GM12878 (cell line): Measurements from ENCODE around the gene NOC2L. TPM values are rescaled to one million over a fixed set of nuclear protein-coding genes. Genes with fewer than 3 reads are reported as not detected.
A peak's percentile ranks its signal among the peaks of the same experiment; 100 is the strongest.

Experiments used
- CBFB ChIP-seq: IDR thresholded peaks from 2 replicates; pipeline ENCODE4 v1.6.1; 2016; ENCODE audit warnings: antibody characterized with exemption, low read depth
- CHD4 ChIP-seq: fragments of 200-600 bp; sonication (generic); IDR thresholded peaks from 2 replicates; pipeline ENCODE4 v1.6.1; 2016; ENCODE audit warnings: mild to moderate bottlenecking
- CREM ChIP-seq: IDR thresholded peaks from 2 replicates; pipeline ENCODE4 v1.6.1; 2014; ENCODE audit warnings: antibody characterized with exemption, low read depth
- HDAC2 ChIP-seq: fragments of 200-600 bp; sonication (generic); IDR thresholded peaks from 2 replicates; pipeline ENCODE4 v1.6.1; 2017
- KDM1A ChIP-seq: fragments of 200-600 bp; sonication (generic); IDR thresholded peaks from 2 replicates; pipeline ENCODE4 v1.6.1; 2016; ENCODE audit warnings: borderline replicate concordance
- NFXL1 ChIP-seq: fragments of 450-650 bp; IDR thresholded peaks from 2 replicates; pipeline ENCODE4 v1.6.1; 2017; ENCODE audit warnings: antibody characterized with exemption, mild to moderate bottlenecking, borderline replicate concordance
- NFYA ChIP-seq: IDR thresholded peaks from 2 replicates; pipeline ENCODE4 v1.6.1; 2011; ENCODE audit warnings: low read depth, mild to moderate bottlenecking, low read length, improper control_type of control experiment, borderline replicate concordance
- NR2C2 ChIP-seq: IDR thresholded peaks from 2 replicates; pipeline ENCODE4 v1.6.1; 2011; ENCODE audit warnings: borderline replicate concordance, low read depth; ENCODE audit not compliant: control insufficient read depth, insufficient read length
- RAD51 ChIP-seq: fragments of 450-650 bp; IDR thresholded peaks from 2 replicates; pipeline ENCODE4 v1.6.1; 2016; ENCODE audit warnings: moderate library complexity, mild to moderate bottlenecking, inconsistent platforms
- SMAD1 ChIP-seq: fragments of 450-650 bp; IDR thresholded peaks from 2 replicates; pipeline ENCODE4 v1.6.1; 2018; ENCODE audit warnings: mild to moderate bottlenecking, low read depth; ENCODE audit not compliant: partially characterized antibody
- SP1 ChIP-seq: IDR thresholded peaks from one replicate; pipeline ENCODE4 v1.6.1; 2011; ENCODE audit warnings: low read depth, low read length
- SUPT20H ChIP-seq: IDR thresholded peaks from 2 replicates; pipeline ENCODE4 v1.6.1; 2011; ENCODE audit warnings: low read depth, mild to moderate bottlenecking, low read length, moderate library complexity, borderline replicate concordance; ENCODE audit not compliant: control insufficient read depth
- ZNF217 ChIP-seq: fragments of 450-650 bp; IDR thresholded peaks from 2 replicates; pipeline ENCODE4 v1.6.1; 2017; ENCODE audit warnings: antibody characterized with exemption, mild to moderate bottlenecking
- polyA plus RNA-seq, 11 experiments: library from polyadenylated mRNA; depleted of rRNA in 4 of 11; unstranded in 6 of 11; stranded (reverse) in 5 of 11; fragments of >200 nt; fragmentation: Nextera tagmentation in 4 of 11; fragmentation: Illumina TruSeq in 1 of 11; extraction: Ambion mirVana in 4 of 11; extraction: Trizol in 1 of 11; gene quantifications; 1 replicate in 1 of 11; 2 replicates in 10 of 11; pipeline versions ENCODE4 v1.2.1 to v1.2.3, GENCODE V29; 2011 to 2016; ENCODE audit warnings: inconsistent platforms in 2 of 11, missing spikeins in 2 of 11, low read depth in 1 of 11
- total RNA-seq, 4 experiments: library from RNA; depleted of rRNA in 3 of 4; stranded (reverse); fragments of >200 nt in 3 of 4; fragmentation: Illumina TruSeq in 1 of 4; extraction: Trizol in 1 of 4; gene quantifications; 2 replicates each; pipeline versions ENCODE4 v1.2.1 to v1.2.3, GENCODE V29; 2013 to 2021
- TF ChIP-seq, protein P1 (sequence below): fragments of 450-650 bp; IDR thresholded peaks from 2 replicates; pipeline ENCODE4 v1.6.1; 2018; ENCODE audit warnings: mild to moderate bottlenecking, low read depth, moderate library complexity; ENCODE audit not compliant: partially characterized antibody
- TF ChIP-seq, protein P2 (sequence below): fragments of 450-650 bp; IDR thresholded peaks from 2 replicates; pipeline ENCODE4 v1.6.1; 2016; ENCODE audit warnings: mild to moderate bottlenecking
- TF ChIP-seq, protein P3 (sequence below): fragments of 450-650 bp; IDR thresholded peaks from 2 replicates; pipeline ENCODE4 v1.6.1; 2016; ENCODE audit warnings: mild to moderate bottlenecking, moderate library complexity, borderline replicate concordance
- TF ChIP-seq, protein P4 (sequence below): IDR thresholded peaks from 2 replicates; pipeline ENCODE4 v1.6.1; 2012; ENCODE audit warnings: low read depth, low read length, improper control_type of control experiment
- TF ChIP-seq, protein P5 (sequence below): IDR thresholded peaks from 2 replicates; pipeline ENCODE4 v1.6.1; 2011; ENCODE audit warnings: mild to moderate bottlenecking, low read depth, low read length, moderate library complexity; ENCODE audit not compliant: insufficient replicate concordance

NOC2L gene
- total and polyA plus RNA-seq, 10 of the 15 experiments (the other 5 are each of a cell fraction or from before 2014, with no cell fraction given) = 1.3 to 171 (median 64.3) TPM

DNA sequence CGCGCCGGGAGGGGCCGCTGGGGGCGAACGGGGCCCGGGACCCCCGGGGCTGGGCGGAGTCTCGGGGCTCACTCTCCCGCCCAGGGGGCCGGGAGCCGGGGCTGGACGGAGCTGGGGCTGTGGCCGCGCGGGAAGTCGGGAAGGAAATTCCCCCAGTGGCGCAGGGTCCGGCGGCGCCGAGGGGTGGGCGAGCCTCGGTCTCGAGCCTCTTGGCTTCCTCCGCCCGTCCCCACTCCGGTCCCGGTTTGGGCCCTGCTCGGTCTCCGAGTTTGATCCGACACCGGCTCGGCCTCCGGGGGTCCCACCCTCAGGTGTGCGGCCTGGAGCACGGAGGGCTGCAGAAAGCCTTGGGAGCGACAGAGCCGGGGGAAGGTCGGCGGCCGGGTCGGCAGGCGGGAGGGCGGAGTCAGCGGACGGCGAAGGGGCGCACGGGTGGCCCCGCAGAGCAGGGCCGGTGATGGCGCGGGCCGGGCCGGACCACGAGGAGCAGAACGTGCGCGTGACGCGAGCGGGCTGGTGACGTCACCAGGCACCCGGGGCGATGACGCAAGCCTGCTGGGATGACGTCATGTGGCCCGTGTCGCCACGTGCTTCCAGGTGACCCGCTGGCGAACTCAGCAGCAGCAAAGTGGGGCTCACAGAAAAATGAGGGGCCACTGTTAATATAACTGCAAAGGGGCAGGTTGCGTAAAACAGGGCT lies 41.5 kb upstream of the NOC2L start (continued):
- peak; percentile 67 for TF ChIP-seq SP1
- TF ChIP-seq, protein P1, sequence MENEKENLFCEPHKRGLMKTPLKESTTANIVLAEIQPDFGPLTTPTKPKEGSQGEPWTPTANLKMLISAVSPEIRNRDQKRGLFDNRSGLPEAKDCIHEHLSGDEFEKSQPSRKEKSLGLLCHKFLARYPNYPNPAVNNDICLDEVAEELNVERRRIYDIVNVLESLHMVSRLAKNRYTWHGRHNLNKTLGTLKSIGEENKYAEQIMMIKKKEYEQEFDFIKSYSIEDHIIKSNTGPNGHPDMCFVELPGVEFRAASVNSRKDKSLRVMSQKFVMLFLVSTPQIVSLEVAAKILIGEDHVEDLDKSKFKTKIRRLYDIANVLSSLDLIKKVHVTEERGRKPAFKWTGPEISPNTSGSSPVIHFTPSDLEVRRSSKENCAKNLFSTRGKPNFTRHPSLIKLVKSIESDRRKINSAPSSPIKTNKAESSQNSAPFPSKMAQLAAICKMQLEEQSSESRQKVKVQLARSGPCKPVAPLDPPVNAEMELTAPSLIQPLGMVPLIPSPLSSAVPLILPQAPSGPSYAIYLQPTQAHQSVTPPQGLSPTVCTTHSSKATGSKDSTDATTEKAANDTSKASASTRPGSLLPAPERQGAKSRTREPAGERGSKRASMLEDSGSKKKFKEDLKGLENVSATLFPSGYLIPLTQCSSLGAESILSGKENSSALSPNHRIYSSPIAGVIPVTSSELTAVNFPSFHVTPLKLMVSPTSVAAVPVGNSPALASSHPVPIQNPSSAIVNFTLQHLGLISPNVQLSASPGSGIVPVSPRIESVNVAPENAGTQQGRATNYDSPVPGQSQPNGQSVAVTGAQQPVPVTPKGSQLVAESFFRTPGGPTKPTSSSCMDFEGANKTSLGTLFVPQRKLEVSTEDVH = no peak
- TF ChIP-seq ZNF217 = no peak; the same call in 1 of the 2 replicates
- TF ChIP-seq KDM1A = no peak
- TF ChIP-seq, protein P2, sequence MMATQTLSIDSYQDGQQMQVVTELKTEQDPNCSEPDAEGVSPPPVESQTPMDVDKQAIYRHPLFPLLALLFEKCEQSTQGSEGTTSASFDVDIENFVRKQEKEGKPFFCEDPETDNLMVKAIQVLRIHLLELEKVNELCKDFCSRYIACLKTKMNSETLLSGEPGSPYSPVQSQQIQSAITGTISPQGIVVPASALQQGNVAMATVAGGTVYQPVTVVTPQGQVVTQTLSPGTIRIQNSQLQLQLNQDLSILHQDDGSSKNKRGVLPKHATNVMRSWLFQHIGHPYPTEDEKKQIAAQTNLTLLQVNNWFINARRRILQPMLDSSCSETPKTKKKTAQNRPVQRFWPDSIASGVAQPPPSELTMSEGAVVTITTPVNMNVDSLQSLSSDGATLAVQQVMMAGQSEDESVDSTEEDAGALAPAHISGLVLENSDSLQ = no peak
- TF ChIP-seq CHD4 = no peak
- no peak for TF ChIP-seq SMAD1
- no peak for TF ChIP-seq NFXL1
- TF ChIP-seq, protein P3, sequence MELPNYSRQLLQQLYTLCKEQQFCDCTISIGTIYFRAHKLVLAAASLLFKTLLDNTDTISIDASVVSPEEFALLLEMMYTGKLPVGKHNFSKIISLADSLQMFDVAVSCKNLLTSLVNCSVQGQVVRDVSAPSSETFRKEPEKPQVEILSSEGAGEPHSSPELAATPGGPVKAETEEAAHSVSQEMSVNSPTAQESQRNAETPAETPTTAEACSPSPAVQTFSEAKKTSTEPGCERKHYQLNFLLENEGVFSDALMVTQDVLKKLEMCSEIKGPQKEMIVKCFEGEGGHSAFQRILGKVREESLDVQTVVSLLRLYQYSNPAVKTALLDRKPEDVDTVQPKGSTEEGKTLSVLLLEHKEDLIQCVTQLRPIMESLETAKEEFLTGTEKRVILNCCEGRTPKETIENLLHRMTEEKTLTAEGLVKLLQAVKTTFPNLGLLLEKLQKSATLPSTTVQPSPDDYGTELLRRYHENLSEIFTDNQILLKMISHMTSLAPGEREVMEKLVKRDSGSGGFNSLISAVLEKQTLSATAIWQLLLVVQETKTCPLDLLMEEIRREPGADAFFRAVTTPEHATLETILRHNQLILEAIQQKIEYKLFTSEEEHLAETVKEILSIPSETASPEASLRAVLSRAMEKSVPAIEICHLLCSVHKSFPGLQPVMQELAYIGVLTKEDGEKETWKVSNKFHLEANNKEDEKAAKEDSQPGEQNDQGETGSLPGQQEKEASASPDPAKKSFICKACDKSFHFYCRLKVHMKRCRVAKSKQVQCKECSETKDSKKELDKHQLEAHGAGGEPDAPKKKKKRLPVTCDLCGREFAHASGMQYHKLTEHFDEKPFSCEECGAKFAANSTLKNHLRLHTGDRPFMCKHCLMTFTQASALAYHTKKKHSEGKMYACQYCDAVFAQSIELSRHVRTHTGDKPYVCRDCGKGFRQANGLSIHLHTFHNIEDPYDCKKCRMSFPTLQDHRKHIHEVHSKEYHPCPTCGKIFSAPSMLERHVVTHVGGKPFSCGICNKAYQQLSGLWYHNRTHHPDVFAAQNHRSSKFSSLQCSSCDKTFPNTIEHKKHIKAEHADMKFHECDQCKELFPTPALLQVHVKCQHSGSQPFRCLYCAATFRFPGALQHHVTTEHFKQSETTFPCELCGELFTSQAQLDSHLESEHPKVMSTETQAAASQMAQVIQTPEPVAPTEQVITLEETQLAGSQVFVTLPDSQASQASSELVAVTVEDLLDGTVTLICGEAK = no peak
- no peak for TF ChIP-seq CBFB
- TF ChIP-seq NR2C2 = no peak
- no peak for TF ChIP-seq SUPT20H
- TF ChIP-seq CREM = peak; percentile 99
- TF ChIP-seq, protein P4, sequence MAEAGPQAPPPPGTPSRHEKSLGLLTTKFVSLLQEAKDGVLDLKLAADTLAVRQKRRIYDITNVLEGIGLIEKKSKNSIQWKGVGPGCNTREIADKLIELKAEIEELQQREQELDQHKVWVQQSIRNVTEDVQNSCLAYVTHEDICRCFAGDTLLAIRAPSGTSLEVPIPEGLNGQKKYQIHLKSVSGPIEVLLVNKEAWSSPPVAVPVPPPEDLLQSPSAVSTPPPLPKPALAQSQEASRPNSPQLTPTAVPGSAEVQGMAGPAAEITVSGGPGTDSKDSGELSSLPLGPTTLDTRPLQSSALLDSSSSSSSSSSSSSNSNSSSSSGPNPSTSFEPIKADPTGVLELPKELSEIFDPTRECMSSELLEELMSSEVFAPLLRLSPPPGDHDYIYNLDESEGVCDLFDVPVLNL = no peak
- TF ChIP-seq NFYA = no peak
- no peak for TF ChIP-seq HDAC2
- TF ChIP-seq, protein P5, sequence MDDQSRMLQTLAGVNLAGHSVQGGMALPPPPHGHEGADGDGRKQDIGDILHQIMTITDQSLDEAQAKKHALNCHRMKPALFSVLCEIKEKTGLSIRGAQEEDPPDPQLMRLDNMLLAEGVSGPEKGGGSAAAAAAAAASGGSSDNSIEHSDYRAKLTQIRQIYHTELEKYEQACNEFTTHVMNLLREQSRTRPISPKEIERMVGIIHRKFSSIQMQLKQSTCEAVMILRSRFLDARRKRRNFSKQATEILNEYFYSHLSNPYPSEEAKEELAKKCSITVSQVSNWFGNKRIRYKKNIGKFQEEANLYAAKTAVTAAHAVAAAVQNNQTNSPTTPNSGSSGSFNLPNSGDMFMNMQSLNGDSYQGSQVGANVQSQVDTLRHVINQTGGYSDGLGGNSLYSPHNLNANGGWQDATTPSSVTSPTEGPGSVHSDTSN = no peak
- peak; percentile 70 for TF ChIP-seq RAD51
